Kasumi-1 (cell line): ENCODE measurements around the gene PDE6A.

ENCODE experiments used
- DNase-seq, 2 experiments: peaks; one replicate each; lab custom pipeline; 2025; lab: John Stamatoyannopoulos, UW

The PDE6A gene

GRCh38 chr5:149836451-149837139 is 108.0 kb downstream of the PDE6A start:
- DNase-seq, result no peak

GRCh38 chr5:149834246-149834855 is 110.2 kb downstream of the PDE6A start:
- peak; percentile 73 to 75 for DNase-seq

- no peak for DNase-seq
Observed at GRCh38 chr5:149833116-149833827, 111.3 kb downstream of the PDE6A start.

GRCh38 chr5:149832636-149833035 is 112.0 kb downstream of the PDE6A start:
- DNase-seq, result no peak

- no peak for DNase-seq
Observed at GRCh38 chr5:149831492-149831891, 113.1 kb downstream of the PDE6A start.

- DNase-seq, result no peak
Observed at GRCh38 chr5:149830579-149830978, 114.0 kb downstream of the PDE6A start.

GRCh38 chr5:149829954-149830353 is 114.6 kb downstream of the PDE6A start:
- peak; percentile 32 to 59 for DNase-seq

- peak; percentile 93 to 95 for DNase-seq
Observed at GRCh38 chr5:149828161-149829011, 116.2 kb downstream of the PDE6A start.

- DNase-seq, result no peak
Observed at GRCh38 chr5:149827546-149827945, 117.0 kb downstream of the PDE6A start.

- no peak for DNase-seq
Observed at GRCh38 chr5:149827086-149827485, 117.5 kb downstream of the PDE6A start.

GRCh38 chr5:149826574-149826973 is 118.0 kb downstream of the PDE6A start:
- no peak for DNase-seq

GRCh38 chr5:149824846-149825245 is 119.7 kb downstream of the PDE6A start:
- no peak for DNase-seq

GRCh38 chr5:149824120-149824519 is 120.5 kb downstream of the PDE6A start:
- no peak for DNase-seq

- no peak for DNase-seq
Observed at GRCh38 chr5:149823375-149823774, 121.2 kb downstream of the PDE6A start.

GRCh38 chr5:149822301-149822700 is 122.3 kb downstream of the PDE6A start:
- no peak for DNase-seq

- no peak for DNase-seq
Observed at GRCh38 chr5:149820536-149821510, 123.8 kb downstream of the PDE6A start.

- no peak for DNase-seq
Observed at GRCh38 chr5:149820012-149820411, 124.6 kb downstream of the PDE6A start.

GRCh38 chr5:149818116-149818515 is 126.5 kb downstream of the PDE6A start:
- no peak for DNase-seq

- DNase-seq, result no peak
Observed at GRCh38 chr5:149817539-149818060, 127.0 kb downstream of the PDE6A start.

GRCh38 chr5:149816661-149817060 is 127.9 kb downstream of the PDE6A start:
- no peak for DNase-seq

GRCh38 chr5:149811453-149811852 is 133.1 kb downstream of the PDE6A start:
- no peak for DNase-seq
